ENCODE measurements around the gene CLK3.

The CLK3 gene

DNA sequence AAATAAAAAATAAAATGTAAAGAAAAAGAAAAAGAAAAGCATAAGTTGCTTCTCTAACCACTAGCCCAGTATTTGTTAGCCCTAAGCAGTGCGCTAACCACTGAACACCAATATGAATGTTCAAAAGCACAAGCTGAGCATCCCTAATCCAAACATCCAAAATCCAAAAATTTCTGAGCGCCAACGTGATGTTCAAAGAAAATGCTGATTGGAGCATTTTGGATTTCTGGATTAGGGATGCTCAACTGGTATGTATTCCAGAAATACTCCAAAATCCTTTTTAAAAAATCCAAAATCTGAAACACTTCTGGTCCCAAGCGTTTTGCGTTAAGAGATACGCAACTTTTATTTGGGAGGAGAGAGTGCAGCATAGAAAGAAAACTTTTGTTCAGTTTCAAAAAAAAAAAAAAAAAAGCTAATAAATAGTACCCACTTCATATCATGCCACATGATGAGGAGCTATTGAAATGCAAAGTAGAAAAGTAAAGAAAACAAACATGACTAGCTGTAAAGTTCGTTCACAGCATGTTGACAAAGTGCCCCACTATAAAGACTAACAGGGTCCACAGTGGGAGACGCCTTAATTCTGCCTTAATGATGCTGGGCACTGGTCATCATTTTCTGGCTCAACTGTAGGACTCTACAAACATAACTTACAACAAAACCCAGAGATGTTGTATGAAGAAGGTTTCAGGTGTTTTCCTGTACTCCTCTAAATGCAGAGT is 47.8 kb downstream of the CLK3 start:
- H3K27me3 ChIP-seq (ENCODE audit: low read depth, low read length), result no peaks in the 10 kb centered on the region
- H2AFZ ChIP-seq (ENCODE audit: low read depth, low read length), result no peak overlapping the region
- H3K4me3 ChIP-seq (ENCODE audit: low read length), result no peak overlapping the region
- H3K9ac ChIP-seq (ENCODE audit: low read length), result no peak overlapping the region
- no peaks in the 10 kb centered on the region for H3K9me3 ChIP-seq (ENCODE audit: insufficient read depth, low read length)
- H3K79me2 ChIP-seq (ENCODE audit: low read length), result peaks cover 15% of the 10 kb centered on the region
- peaks cover 13% of the 10 kb centered on the region for H3K36me3 ChIP-seq (replicated peaks; ENCODE audit: low read depth, low read length)
- no peak overlapping the region for H3K27ac ChIP-seq (ENCODE audit: low read length)
- H3K4me2 ChIP-seq (ENCODE audit: low read length), result no peak overlapping the region
- no peaks in the 10 kb centered on the region for H3K4me1 ChIP-seq (ENCODE audit: low read length)
- no peak for TF ChIP-seq EZH2phosphoT487 (IDR thresholded peaks at IDR 0.05; ENCODE audit: low read depth)
- TF ChIP-seq, protein P1, sequence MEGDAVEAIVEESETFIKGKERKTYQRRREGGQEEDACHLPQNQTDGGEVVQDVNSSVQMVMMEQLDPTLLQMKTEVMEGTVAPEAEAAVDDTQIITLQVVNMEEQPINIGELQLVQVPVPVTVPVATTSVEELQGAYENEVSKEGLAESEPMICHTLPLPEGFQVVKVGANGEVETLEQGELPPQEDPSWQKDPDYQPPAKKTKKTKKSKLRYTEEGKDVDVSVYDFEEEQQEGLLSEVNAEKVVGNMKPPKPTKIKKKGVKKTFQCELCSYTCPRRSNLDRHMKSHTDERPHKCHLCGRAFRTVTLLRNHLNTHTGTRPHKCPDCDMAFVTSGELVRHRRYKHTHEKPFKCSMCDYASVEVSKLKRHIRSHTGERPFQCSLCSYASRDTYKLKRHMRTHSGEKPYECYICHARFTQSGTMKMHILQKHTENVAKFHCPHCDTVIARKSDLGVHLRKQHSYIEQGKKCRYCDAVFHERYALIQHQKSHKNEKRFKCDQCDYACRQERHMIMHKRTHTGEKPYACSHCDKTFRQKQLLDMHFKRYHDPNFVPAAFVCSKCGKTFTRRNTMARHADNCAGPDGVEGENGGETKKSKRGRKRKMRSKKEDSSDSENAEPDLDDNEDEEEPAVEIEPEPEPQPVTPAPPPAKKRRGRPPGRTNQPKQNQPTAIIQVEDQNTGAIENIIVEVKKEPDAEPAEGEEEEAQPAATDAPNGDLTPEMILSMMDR (IDR thresholded peaks at IDR 0.05; ENCODE audit: low read depth, low read length), result no peak
- H4K20me1 ChIP-seq (ENCODE audit: insufficient read depth, low read length), result 0 out of 2 replicates have a peak, but pooled peaks cover 23% of the 10 kb centered on the region

DNA sequence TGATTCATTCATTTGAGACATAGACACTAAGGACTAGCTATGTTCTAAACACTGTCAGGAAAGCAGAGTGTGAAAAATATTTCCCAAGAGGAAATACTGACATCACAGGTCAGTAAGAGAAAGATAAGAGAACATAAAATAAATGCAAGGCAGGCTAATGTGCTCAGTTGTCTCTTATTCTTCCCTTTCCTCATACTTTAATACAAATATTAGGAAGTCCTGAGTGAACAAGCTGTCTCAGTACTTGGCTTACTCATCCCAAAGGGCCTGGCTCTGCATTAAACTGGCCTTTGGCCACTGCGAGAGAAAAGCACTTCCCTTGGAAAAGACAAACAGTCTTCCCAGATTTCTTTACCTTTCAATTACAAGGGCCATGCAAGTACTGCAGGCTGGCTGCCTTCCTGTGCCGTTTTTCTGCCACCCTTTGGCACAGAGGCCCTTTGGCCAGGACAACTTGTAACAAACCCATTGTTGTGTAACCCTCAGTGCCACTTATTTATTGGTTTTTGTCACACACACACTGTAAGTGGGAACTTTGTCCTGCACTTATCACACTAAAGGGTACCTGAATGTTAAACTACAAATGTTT is 48.5 kb downstream of the CLK3 start:
- Histone ChIP-seq H3K27me3 (ENCODE audit: low read depth, low read length) (no peaks in the 10 kb centered on the region), H3K9me3 (ENCODE audit: insufficient read depth, low read length) (no peaks in the 10 kb centered on the region), H3K79me2 (ENCODE audit: low read length) (peaks cover 12% of the 10 kb centered on the region), H3K36me3 (replicated peaks; ENCODE audit: low read depth, low read length) (peaks cover 13% of the 10 kb centered on the region), H3K4me3 (ENCODE audit: low read length) (no peak overlapping the region), H3K27ac (ENCODE audit: low read length) (no peak overlapping the region), H2AFZ (ENCODE audit: low read depth, low read length) (no peak overlapping the region), H4K20me1 (ENCODE audit: insufficient read depth, low read length) (0 out of 2 replicates have a peak, but pooled peaks cover 23% of the 10 kb centered on the region), H3K4me1 (ENCODE audit: low read length) (no peaks in the 10 kb centered on the region), H3K9ac (ENCODE audit: low read length) (no peak overlapping the region), H3K4me2 (ENCODE audit: low read length) (no peak overlapping the region)
- TF ChIP-seq EZH2phosphoT487 (IDR thresholded peaks at IDR 0.05; ENCODE audit: low read depth), result no peak
- TF ChIP-seq, protein P1 (IDR thresholded peaks at IDR 0.05; ENCODE audit: low read depth, low read length), result no peak

DNA sequence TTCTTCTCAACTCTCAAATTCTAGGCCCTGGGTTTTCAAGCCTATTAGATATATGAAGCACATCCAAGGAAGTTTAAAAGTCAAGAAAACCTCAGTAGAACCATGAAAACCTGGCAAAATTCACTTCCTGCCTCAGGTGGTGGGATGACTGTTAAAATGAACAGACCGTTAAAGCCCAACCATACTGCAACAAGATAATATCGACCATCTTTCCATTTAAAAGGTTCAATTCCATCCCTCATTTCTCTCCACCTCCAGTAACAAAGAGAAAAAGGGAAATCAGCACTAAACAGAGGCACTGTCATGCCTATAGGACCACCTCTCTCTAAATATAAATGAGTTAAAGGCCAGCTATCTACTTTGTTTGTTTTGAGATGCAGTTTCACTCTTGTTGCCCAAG is 49.0 kb downstream of the CLK3 start:
- 0 out of 2 replicates have a peak, but pooled peaks cover 23% of the 10 kb centered on the region for H4K20me1 ChIP-seq (ENCODE audit: insufficient read depth, low read length)
- no peak overlapping the region for H3K27ac ChIP-seq (ENCODE audit: low read length)
- no peaks in the 10 kb centered on the region for H3K27me3 ChIP-seq (ENCODE audit: low read depth, low read length)
- peaks cover 12% of the 10 kb centered on the region for H3K79me2 ChIP-seq (ENCODE audit: low read length)
- H3K9me3 ChIP-seq (ENCODE audit: insufficient read depth, low read length), result no peaks in the 10 kb centered on the region
- no peak overlapping the region for H3K4me2 ChIP-seq (ENCODE audit: low read length)
- TF ChIP-seq, protein P1 (IDR thresholded peaks at IDR 0.05; ENCODE audit: low read depth, low read length), result no peak
- no peak for TF ChIP-seq EZH2phosphoT487 (IDR thresholded peaks at IDR 0.05; ENCODE audit: low read depth)
- H3K4me1 ChIP-seq (ENCODE audit: low read length), result no peaks in the 10 kb centered on the region
- H2AFZ ChIP-seq (ENCODE audit: low read depth, low read length), result no peak overlapping the region
- H3K36me3 ChIP-seq (replicated peaks; ENCODE audit: low read depth, low read length), result peaks cover 13% of the 10 kb centered on the region
- no peak overlapping the region for H3K9ac ChIP-seq (ENCODE audit: low read length)
- no peak overlapping the region for H3K4me3 ChIP-seq (ENCODE audit: low read length)

DNA sequence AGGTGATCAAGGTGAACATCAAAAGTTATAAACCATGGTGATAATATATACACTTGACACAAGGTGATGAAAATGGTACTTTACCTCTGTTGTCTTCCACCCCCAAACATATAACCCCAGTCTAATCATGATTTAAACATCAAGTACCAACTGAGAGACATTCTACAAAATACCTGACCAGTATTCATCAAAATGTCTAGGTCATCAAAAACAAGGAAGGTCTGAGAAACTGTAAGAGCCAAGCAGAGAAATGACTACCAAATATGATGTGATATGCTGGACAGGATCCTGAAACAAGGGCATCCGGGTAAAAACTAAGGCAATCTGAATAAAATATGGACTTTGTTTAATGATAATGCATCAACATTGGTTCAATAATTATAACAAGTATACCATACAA is 52.3 kb downstream of the CLK3 start:
- Histone ChIP-seq H3K4me2 (ENCODE audit: low read length) (no peak overlapping the region), H4K20me1 (ENCODE audit: insufficient read depth, low read length) (0 out of 2 replicates have a peak, but pooled peaks cover 18% of the 10 kb centered on the region), H3K4me3 (ENCODE audit: low read length) (no peak overlapping the region), H3K9ac (ENCODE audit: low read length) (no peak overlapping the region), H3K36me3 (replicated peaks; ENCODE audit: low read depth, low read length) (peaks cover 30% of the 10 kb centered on the region), H3K27ac (ENCODE audit: low read length) (no peak overlapping the region), H3K9me3 (ENCODE audit: insufficient read depth, low read length) (no peaks in the 10 kb centered on the region), H3K4me1 (ENCODE audit: low read length) (no peaks in the 10 kb centered on the region), H2AFZ (ENCODE audit: low read depth, low read length) (no peak overlapping the region), H3K27me3 (ENCODE audit: low read depth, low read length) (no peaks in the 10 kb centered on the region), H3K79me2 (ENCODE audit: low read length) (peaks cover 5% of the 10 kb centered on the region; the same call in 1 of the 2 replicates)
- no peak for TF ChIP-seq EZH2phosphoT487 (IDR thresholded peaks at IDR 0.05; ENCODE audit: low read depth)
- TF ChIP-seq, protein P1 (IDR thresholded peaks at IDR 0.05; ENCODE audit: low read depth, low read length), result no peak
